Right forelimb (tissue), 1 donor: Measurements from ENCODE around the gene CERS4.
A peak's percentile ranks its signal among the peaks of the same experiment; 100 is the strongest.
"Not testable (repeated sequence)": the region's sequence is repeated elsewhere in the genome, so short reads cannot be mapped to it uniquely, and the experiment has no call there.

Experiments
- DNase-seq: peaks from one replicate; pipeline ENCODE4 v3.0.0-alpha.2; 2018

Gene CERS4

GRCh38 chr19:8210421-8211101, 1.4 kb downstream of the CERS4 start:
- no peak for DNase-seq

DNA sequence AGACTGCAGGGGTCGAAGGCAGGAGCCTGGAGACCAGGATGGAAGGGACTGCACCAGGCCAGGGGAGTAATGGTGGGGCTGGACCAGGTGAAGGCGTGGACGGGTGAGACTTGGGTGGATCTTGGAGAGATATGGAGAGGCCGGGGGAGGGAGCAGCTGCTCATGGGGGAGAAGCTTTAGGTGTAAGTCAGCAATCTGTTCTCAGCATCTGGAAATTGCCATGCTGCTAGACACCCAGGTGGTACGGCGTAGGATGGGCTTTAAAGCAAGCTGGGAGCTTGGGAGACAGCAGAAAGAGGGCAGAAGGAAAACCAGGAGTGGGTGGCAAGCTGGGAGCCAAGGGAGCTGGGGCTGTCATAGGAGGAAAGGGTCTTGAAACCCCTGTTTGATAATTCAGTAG, 3.0 kb downstream of the CERS4 start:
- no peak for DNase-seq

GRCh38 chr19:8212916-8213315, 3.7 kb downstream of the CERS4 start:
- no peak for DNase-seq

- no peak for DNase-seq
These were observed 4.9 kb downstream of the CERS4 start for GRCh38 chr19:8213827-8214672.

DNA sequence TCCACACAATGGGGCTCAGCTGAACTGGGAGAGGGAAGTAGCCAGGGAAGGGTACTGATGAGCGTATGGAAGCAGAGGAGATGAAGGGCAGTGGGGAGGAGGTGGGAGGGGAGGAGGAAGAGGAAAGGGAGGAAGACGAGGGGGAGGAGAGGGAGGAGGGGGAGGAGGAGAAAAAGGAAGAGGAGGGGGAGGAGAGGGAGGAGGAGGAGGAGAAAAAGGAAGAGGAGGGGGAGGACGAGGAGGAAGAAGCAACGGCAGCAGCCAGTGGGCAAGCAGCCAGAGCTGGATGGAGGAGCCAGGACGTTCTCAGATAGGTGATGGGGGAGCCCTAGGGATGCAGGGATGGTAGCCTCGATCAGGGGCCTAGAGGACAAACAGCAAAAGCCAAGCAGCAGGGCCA, 5.6 kb downstream of the CERS4 start:
- DNase-seq: no peak

GRCh38 chr19:8215783-8216182, 6.6 kb downstream of the CERS4 start:
- DNase-seq: no peak

DNA sequence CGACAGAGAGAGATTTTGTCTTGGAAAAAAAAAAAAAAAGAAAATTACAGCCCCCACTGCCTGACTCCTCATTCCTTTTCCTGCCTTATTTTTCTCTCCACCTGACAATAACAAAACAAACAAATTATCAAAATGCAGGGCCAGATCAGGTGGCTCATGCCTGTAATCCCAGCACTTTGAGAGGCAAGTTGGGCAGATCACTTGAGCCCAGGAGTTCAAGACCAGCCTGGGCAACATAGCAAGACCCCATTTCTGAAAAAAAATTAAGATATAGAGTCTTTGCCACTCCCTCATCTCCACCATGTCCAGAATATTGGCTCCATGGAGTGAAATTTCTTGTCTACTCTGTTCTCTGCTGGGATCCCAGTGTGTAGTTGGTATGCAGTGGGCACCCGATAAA, 7.2 kb downstream of the CERS4 start:
- DNase-seq: no peak

DNA sequence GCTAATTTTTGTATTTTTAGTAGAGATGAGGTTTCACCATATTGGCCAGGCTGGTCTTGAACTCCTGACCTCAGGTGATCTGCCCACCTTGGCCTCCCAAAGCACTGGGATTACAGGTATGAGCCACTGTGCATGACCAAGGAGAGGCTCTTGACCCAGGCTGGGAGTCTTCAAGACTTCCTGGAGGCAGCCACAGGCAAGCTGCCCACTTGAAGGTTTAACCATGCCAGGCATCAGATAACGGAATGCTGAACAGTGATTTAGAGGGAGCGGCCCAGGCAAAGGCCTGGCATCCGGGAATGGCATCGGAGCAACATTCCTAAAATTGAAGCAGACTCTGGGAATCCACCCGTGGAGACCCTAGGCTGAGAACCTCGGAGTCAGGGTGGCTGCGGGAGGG, 9.0 kb downstream of the CERS4 start:
- DNase-seq: not testable (repeated sequence)

- no peak for DNase-seq
These were observed 11.3 kb downstream of the CERS4 start for GRCh38 chr19:8220481-8220880.

GRCh38 chr19:8221161-8221560, 12.0 kb downstream of the CERS4 start:
- DNase-seq: no peak

- not testable (repeated sequence) for DNase-seq
These were observed 14.3 kb downstream of the CERS4 start for GRCh38 chr19:8223442-8223841.

GRCh38 chr19:8224394-8225145, 15.4 kb downstream of the CERS4 start:
- DNase-seq: no peak

- no peak for DNase-seq
These were observed 22.0 kb downstream of the CERS4 start for GRCh38 chr19:8231073-8231604.

DNA sequence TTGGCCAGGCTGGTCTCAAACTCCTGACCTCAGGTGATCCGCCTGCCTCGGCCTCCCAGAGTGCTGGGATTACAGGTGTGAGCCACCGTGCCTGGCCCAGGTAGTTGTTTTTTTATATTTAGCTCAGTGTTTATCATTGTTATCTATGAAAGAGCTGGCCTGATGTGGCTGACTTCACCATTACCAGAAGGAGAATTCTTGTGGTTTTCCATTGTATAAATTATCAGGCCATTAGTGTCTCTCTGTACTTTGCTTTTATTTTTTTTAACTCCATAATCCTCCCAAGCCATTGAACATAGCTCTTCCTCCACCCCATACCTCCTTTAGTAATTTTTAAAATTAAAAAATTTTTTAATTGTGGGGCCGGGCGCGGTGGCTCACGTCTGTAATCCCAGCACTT, 24.2 kb downstream of the CERS4 start:
- no peak for DNase-seq

DNA sequence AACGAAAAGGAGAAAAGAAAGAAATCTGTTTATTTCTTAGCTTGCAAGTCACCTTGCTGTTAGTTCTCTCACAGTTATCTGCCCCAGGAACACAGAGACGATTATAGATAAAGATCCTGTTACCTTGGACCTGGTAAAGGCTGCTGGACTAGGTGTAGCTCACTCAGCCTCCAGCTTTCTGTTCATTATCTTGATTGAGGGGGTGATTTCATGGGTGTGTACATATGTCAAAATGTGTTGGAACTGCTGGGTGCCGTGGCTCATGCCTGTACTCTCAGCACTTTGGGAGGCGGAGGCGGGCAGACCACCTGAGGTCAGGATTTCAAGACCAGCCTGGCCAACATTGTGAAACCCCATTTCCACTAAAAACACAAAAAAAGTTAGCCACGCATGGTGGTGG, 27.9 kb downstream of the CERS4 start:
- no peak for DNase-seq

GRCh38 chr19:8238251-8238650, 29.1 kb downstream of the CERS4 start:
- DNase-seq: no peak

DNA sequence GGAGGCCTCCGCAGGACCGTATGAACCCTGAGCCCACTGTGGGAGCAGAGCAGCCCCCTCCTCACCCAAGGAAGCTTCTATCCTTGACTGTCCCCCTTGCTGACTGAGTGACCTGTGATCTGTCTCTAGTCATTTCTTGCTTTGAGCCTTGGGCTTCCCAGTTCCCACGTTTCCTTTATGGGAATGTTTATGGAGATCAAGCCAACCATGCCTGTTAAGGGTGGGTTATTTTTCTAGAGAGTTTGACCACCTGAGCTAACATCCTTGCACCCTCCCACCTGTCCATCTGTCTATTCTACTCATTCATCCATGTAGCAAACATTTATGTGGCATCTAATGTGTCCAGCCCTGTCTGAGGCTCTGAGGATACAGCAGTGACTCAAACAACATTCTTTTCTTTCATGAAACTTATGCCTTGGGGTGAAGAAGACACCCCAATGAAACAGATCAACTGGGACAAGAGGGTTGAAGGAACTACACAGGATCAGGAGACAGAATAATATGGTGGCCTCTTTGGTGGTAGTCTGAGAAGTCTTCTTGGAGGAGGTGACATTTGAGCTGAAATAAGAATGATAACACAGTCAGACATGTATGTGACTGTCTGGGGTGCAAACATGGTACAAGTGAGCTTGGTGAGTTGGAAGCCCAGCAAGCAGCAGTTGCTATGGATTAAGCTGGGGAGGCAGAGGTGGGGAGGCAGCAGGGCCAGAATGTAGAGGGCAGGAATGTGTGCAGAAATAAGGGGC, 30.5 kb downstream of the CERS4 start:
- DNase-seq: no peak

DNA sequence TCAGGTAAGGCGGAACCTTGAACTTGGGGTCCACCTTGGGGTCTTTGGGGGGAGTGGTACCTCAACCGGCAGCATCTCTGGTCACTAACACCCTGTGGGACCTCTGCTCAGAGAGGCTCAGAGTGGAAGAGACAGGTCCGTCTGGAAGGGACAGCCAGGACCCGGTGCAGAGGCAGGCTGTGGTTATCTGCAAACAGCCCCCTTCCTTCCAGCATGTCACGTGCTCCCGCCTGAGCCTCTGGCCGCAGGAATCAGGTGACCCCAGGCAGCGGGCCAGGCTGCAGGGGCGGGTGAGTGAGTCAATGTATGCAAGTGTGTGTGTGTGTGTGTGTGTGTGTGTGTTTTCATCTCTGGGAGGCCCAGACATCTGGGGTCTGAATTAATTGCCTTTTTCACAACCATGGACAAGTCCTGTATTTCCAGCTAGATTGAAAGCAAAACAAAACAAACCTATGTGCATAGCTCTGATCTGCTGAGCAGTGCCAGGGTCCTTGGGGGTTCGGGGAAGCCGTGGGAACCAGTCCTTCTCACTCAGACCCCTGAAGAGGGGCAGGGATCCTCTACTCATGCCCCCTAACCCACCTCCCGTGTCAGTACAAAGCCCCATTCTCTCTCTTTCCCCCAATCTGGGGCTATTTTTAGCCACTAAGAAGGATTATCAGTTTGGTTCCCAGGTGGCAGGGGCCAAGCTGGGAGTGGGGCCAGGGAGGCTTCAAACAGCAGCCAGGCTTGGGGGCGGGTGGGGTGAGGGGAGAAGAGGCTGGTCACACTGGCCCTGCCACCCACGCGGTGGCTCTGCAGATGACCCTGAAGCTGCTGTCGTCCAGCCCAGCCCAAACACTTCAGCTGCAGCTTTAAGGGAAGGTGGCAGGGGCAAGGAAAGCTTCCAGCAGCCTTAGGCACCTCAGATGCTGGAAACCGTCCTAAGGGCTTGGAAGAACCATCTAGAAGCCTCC, 31.4 kb downstream of the CERS4 start:
- peak; percentile 86 for DNase-seq

DNA sequence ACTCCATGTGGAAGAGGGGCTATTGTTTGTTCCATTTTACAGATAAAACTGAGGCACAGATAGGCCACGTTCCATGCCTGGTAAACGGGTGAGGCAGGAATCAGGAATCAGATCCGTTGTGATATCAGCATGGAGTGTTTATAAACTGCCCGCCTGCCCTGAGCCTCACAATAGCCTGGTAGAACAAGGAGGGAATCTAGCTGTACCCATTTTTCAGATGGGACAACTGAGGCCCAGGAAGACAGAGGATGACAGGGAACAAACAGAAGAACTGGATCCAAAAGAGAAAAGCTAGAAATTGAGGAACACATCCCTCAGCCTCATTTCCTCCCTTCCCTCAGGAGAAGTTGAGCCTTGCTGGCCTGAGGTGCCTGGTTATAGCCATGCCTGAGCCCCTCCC, 32.5 kb downstream of the CERS4 start:
- DNase-seq: no peak

GRCh38 chr19:8242211-8242821, 33.1 kb downstream of the CERS4 start:
- no peak for DNase-seq

DNA sequence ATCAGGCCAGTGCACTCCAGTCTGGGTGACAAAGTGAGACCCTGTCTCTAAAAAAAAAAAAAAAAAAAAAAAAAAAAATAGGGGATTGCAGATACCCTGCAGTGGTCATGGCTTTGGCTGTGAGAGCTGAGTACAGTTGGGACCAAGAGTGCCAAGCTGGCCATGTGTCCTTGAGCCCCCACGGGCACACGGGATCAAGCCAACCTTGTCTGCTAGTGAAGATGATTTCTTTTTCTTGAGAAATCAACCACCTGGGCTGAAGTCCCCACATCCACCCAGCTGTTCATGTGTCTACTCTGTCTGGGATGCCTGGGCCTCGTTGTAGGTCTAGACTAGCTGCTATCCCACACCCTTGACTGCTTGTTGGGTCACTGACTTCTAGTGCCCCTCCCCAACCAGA, 34.0 kb downstream of the CERS4 start:
- no peak for DNase-seq
